ENCODE measurements around the gene SLC16A12.
A peak's percentile ranks its signal among the peaks of the same experiment; 100 is the strongest.
"Not testable (repeated sequence)": the region's sequence is repeated elsewhere in the genome, so short reads cannot be mapped to it uniquely, and the experiment has no call there.

The SLC16A12 gene

GRCh38 chr10:89414879-89415821 is 120.2 kb downstream of the SLC16A12 start:
- DNase-seq, result peak; percentile 51

DNA sequence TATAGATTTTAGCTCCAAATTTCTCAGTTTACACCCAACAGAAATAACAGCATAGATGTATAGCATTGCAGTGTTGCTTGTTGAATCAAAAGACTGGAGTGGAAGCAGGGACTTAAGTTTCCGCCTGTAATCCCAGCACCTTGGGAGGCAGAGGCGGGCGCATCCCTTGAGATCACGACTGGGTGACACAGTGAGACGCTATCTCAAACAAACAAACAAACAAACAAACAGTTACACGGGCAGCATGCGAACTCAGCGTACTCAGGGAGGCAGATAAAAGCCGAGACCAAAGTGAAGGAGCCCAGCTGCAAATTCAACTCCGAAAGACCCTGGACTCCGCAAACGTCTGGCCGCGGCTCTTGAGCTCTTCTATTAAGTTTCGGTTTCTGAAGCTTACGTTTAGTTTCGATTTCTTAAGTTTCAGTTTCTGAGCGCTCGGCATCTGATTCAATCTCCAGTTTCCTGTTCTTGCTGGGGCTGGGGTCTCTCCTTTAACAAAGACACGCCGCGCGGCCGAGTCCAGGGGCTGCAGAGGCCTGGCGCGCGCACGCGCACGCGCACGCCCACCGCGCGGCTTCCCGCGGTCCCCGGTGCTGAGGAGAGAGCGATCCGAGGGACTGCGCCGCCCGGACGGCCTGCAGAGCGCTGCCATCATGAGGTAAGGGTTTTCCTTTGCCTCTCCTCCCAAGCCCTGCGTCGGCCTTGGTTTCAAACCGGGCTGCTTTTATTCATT is 121.1 kb downstream of the SLC16A12 start, which contains the start of gene IFIT5:
Gene IFIT5, plus strand, starts transcription at position 423 of the 733 bp plus-strand sequence. Its CDS starts 231 bp downstream, at position 654.
- DNase-seq, result peak; percentile 66

GRCh38 chr10:89413398-89413912 is 121.9 kb downstream of the SLC16A12 start:
- DNase-seq, result no peak

- DNase-seq, result peak; percentile 56
These were observed 123.1 kb downstream of the SLC16A12 start for GRCh38 chr10:89412276-89412675.

DNA sequence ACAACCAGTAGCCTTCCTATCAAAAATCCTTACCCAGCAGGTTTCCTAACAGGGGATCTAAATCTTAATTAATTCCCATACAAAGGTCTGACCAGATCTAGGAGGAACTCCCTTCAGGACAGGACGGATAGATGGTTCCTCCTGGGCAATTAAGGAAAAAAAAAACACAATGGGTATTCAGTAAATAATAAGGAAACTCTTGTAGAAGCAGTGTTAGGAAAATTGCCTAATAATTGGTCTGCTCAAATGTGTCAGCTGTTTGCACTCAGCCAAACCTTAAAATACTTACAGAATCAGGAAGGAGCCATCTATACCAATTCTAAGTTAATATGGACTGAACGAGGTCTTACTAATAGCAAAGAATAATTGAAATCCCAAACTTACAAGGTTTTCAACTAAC is 124.3 kb downstream of the SLC16A12 start:
- DNase-seq, result not testable (repeated sequence)

DNA sequence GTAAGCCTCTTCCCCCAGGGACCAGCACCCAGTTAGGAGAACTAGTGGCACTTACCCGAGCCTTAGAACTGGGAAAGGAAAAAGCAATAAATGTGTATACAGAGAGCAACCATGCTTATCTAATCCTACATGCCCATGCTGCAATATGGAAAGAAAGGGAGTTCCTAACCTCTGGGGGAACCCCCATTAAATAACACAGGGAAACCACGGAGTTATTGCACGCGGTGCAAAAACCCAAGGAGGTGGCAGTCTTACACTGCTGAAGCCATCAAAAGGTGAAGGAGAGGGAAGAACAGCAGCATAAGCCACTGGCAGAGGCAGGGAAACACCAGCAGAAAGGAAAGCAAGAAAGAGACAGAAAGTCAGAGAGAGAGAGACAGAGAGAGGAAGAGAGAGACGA is 124.8 kb downstream of the SLC16A12 start:
- DNase-seq, result not testable (repeated sequence)

DNA sequence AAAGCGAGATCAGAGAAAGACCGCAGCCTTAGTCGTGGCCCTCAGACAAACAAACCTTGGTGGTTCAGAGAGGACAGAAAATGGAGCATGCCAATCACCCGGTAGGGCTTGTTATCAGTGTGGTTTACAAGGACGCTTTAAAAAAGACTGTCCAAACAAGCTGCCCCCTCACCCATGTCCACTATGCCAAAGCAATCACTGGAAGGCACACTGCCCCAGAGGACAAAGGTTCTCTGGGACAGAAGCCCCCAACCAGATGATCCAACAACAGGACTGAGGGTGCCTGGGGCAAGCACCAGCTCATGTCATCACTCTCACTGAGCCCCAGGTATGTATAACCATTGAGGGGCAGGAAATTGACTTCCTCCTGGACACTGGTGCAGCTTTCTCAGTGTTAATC is 126.1 kb downstream of the SLC16A12 start:
- not testable (repeated sequence) for DNase-seq

DNA sequence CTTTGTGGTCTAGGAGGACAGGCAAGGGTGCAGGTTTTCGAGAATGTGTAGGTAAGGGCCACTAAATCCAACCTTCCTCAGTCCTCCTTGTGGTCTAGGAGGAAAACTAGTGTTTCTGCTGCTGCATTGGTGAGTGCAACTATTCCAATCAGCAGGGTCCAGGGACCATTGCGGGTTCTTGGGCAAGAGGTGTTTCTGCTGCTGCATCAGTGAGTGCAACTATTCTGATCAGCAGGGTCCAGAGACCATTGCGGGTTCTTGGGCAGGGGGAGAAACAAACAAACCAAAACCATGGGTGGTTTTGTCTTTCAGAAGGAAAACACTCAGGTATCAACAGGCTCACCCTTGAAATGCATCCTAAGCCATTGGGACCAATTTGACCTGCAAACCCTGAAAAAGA is 127.6 kb downstream of the SLC16A12 start:
- not testable (repeated sequence) for DNase-seq

DNA sequence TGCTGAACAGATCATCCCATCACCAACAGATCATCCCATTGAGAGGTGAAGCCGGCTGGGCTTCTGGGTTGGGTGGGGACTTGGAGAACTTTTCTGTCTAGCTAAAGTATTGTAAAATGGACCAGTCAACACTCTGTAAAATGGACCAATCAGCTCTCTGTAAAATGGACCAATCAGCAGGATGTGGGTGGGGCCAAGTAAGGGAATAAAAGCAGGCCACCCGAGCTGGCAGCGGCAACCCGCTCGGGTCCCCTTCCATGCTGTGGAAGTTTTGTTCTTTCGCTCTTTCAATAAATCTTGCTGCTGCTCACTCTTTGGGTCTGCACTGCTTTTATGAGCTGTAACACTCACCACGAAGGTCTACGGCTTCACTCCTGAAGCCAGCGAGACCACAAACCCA is 129.2 kb downstream of the SLC16A12 start:
- not testable (repeated sequence) for DNase-seq

- no peak for DNase-seq
These were observed 131.0 kb downstream of the SLC16A12 start for GRCh38 chr10:89404104-89405047.

- DNase-seq, result no peak
These were observed 132.4 kb downstream of the SLC16A12 start for GRCh38 chr10:89403043-89403442.

GRCh38 chr10:89399956-89400355 is 135.4 kb downstream of the SLC16A12 start:
- DNase-seq, result no peak

DNA sequence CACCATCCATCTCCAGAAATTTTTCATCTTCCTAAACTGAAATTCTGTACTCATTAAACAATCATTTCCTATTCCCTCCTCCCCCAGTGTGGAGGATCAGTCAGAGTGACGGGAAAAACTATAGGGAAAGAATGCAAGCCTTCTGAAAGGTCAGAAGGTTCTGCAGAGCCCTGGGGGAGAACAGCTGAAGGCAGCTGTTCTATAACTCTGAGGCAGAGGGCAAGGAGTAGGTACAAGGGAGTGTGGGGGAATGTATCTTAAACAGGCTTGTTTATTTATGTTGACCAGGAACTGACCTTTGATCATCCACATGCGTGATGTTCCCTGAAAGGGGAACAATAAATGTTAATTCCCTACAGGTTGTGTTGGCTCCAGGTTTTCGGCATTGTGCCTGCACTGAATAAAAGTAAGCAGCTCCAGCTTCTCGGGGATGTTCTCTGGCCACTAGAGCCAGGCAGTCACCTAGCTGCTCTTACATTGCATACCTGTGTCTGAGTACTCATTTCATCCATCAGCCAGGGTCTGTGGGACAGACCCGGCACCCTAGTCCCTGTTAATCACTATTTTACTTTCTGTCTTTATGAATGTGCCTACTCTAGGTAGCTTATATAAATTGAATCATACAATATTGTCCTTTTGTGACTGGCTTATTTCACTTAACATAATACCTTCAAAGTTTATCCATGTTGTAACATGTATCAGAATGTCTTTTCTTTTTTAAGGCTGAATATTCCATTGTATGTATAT is 137.2 kb downstream of the SLC16A12 start:
- no peak for DNase-seq

DNA sequence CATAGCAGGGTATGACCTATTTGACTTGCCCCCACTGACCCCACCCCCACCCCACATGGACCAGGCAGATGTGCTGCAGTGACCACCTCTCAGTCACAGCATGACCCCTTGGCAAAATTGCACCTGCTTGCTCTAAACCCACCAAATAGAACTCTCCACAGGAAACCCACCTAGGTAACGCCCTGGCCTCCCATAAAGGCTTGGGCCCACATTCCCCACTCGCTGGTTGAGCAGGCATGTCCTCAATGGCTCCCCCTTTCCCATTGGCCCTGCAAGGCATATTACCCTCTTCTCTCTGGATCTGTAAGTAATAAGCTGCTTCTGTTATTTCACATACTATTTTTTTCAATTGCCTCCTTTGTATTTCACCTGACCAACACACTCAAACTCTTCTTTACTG is 140.3 kb downstream of the SLC16A12 start:
- DNase-seq, result no peak

GRCh38 chr10:89393898-89394297 is 141.5 kb downstream of the SLC16A12 start:
- DNase-seq, result no peak

GRCh38 chr10:89392974-89393373 is 142.4 kb downstream of the SLC16A12 start:
- DNase-seq, result no peak

DNA sequence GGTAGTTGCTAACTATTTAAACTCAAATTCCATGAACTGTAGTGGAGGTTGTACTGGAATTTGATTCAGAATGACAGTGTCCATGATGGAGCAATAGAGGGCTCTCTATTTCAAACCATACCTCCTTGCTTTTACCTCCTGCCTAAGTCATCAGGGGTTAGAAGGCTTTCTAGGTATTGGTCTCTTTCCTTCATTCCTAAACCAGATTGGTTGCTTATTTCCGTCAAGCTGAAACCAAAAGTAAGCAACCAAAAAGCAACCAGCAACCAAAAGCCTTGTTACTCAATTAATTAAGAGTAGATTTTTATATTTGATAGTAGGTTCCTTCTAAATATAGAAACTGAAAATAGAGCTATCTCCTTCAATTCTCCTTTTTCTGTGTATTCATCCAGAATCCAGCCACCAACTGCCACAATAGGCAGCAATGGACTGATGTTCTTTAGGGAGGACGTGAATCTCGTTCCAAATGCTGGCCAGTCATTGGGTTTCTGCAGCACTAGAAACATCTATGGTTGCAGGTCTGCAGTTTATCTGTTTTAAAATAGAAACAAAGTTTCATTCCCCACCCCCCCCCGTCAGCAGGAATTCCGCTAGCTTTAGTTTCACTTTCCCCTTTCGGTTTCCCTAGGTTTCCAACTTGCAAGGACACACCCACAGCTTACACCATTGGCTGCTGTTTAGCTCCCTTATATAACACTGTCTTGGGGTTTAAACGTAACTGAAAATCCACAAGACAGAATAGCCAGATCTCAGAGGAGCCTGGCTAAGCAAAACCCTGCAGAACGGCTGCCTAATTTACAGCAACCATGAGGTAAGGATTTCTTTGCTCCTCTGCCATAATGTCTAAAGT is 143.3 kb downstream of the SLC16A12 start, which contains the start of gene IFIT1:
Gene IFIT1, plus strand, starts transcription at position 717 of the 850 bp plus-strand sequence. Its CDS starts 90 bp downstream, at position 807.
- no peak for DNase-seq

- DNase-seq, result not testable (repeated sequence)
These were observed 144.2 kb downstream of the SLC16A12 start for GRCh38 chr10:89391226-89391576.

GRCh38 chr10:89390476-89391225 is 144.7 kb downstream of the SLC16A12 start:
- no peak for DNase-seq

DNA sequence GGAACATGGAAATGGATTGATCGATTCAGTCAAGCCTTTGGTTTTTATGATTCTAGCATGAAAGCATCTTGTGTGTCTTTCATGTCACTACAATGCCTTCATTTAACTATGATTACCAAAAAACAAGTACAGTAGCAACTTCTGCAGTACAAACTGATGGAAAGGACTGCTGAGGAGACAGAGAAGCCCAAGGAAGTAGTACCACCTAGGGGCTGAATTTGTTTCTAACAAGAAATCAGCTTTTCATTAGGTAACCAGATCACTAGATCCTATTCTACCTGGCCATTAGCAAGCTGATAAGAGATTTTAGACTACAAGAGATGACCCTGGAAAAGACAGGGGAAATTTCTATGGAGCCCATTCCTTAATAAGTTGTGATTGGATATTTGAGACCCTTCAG is 146.1 kb downstream of the SLC16A12 start:
- no peak for DNase-seq
